Endothelial cell (in vitro differentiated cells): Measurements from ENCODE around the gene ACIN1. TPM values are rescaled to one million over a fixed set of nuclear protein-coding genes. Genes with fewer than 3 reads are reported as not detected.

Experiments used
- DNase-seq: peaks from one replicate; pipeline ENCODE4 v3.0.0; 2021; ENCODE audit warnings: low spot score
- H3K27ac Mint-ChIP-seq: one replicate; pipeline ENCODE4 v1.8.0; 2021; ENCODE audit warnings: mixed read lengths, inconsistent platforms; ENCODE audit not compliant: unreplicated experiment
- H3K27me3 Mint-ChIP-seq: one replicate; pipeline ENCODE4 v1.8.0; 2021; ENCODE audit warnings: mild to moderate bottlenecking, moderate library complexity, mixed read lengths, inconsistent platforms; ENCODE audit not compliant: unreplicated experiment
- H3K36me3 Mint-ChIP-seq: one replicate; pipeline ENCODE4 v1.8.0; 2021; ENCODE audit warnings: mild to moderate bottlenecking, low read depth, mixed read lengths, inconsistent platforms; ENCODE audit not compliant: unreplicated experiment
- H3K4me1 Mint-ChIP-seq: one replicate; pipeline ENCODE4 v1.8.0; 2021; ENCODE audit warnings: mild to moderate bottlenecking, mixed read lengths, inconsistent platforms; ENCODE audit not compliant: unreplicated experiment
- H3K4me3 Mint-ChIP-seq: one replicate; pipeline ENCODE4 v1.8.0; 2021; ENCODE audit warnings: mild to moderate bottlenecking, mixed read lengths, inconsistent platforms; ENCODE audit not compliant: unreplicated experiment
- H3K9me3 Mint-ChIP-seq: one replicate; pipeline ENCODE4 v1.8.0; 2021; ENCODE audit warnings: mixed read lengths, inconsistent platforms; ENCODE audit not compliant: unreplicated experiment
- CTCF ChIP-seq: fragments of 200-600 bp; sonication (generic); IDR thresholded peaks from one replicate; pipeline ENCODE4 v1.5.0; 2021; ENCODE audit warnings: antibody characterized with exemption; ENCODE audit not compliant: unreplicated experiment
- total RNA-seq: library from RNA; stranded (reverse); fragmentation: NEBNext Ultra II Directional; extraction: Animal tissue kit (Norgen Biotek cat#: 25700); gene quantifications from one replicate; pipeline ENCODE4 v1.2.1, GENCODE V29; 2021; ENCODE audit not compliant: unreplicated experiment

Gene ACIN1
- total RNA-seq, 1 donor from 2014 or later, result 226 TPM

- H3K36me3 Mint-ChIP-seq, result peaks cover 3% of the 10 kb centered on the region
Measured at GRCh38 chr14:23140371-23140770, 45.4 kb upstream of the ACIN1 start.

GRCh38 chr14:23139874-23140273 lies 44.9 kb upstream of the ACIN1 start:
- peaks cover 3% of the 10 kb centered on the region for H3K36me3 Mint-ChIP-seq
- H3K27me3 Mint-ChIP-seq, result peaks cover 1% of the 10 kb centered on the region
- peaks cover 4% of the 10 kb centered on the region for H3K4me1 Mint-ChIP-seq
- TF ChIP-seq CTCF, result no peak
- H3K9me3 Mint-ChIP-seq, result no peaks in the 10 kb centered on the region
- peak overlapping the region; percentile 57 for H3K27ac Mint-ChIP-seq
- no peak overlapping the region for H3K4me3 Mint-ChIP-seq
- no peak for DNase-seq

More at GRCh38 chr14:23140371-23140770, 45.4 kb upstream of the ACIN1 start:
- H3K4me1 Mint-ChIP-seq, result peaks cover 4% of the 10 kb centered on the region
- no peak overlapping the region for H3K4me3 Mint-ChIP-seq
- no peak overlapping the region for H3K27ac Mint-ChIP-seq
- H3K9me3 Mint-ChIP-seq, result no peaks in the 10 kb centered on the region
- DNase-seq, result no peak
- peaks cover 1% of the 10 kb centered on the region for H3K27me3 Mint-ChIP-seq
- TF ChIP-seq CTCF, result no peak

GRCh38 chr14:23137813-23138535 lies 43.0 kb upstream of the ACIN1 start:
- Mint-ChIP-seq H3K27me3 (peaks cover 1% of the 10 kb centered on the region), H3K27ac (no peak overlapping the region), H3K4me1 (peaks cover 4% of the 10 kb centered on the region), H3K36me3 (peaks cover 3% of the 10 kb centered on the region), H3K4me3 (no peak overlapping the region), H3K9me3 (no peaks in the 10 kb centered on the region)
- no peak for TF ChIP-seq CTCF
- DNase-seq, result no peak

- no peak for TF ChIP-seq CTCF
- Mint-ChIP-seq H3K36me3 (peaks cover 3% of the 10 kb centered on the region), H3K27ac (peak overlapping the region; percentile 13), H3K27me3 (peaks cover 1% of the 10 kb centered on the region), H3K4me3 (no peak overlapping the region), H3K4me1 (peaks cover 4% of the 10 kb centered on the region), H3K9me3 (no peaks in the 10 kb centered on the region)
- DNase-seq, result no peak
Measured at GRCh38 chr14:23137192-23137812, 42.4 kb upstream of the ACIN1 start.

- peaks cover 4% of the 10 kb centered on the region for H3K4me1 Mint-ChIP-seq
Measured at GRCh38 chr14:23136566-23137133, 41.7 kb upstream of the ACIN1 start.

More at GRCh38 chr14:23136566-23137133, 41.7 kb upstream of the ACIN1 start:
- TF ChIP-seq CTCF, result no peak
- Mint-ChIP-seq H3K4me3 (no peak overlapping the region), H3K9me3 (no peaks in the 10 kb centered on the region), H3K36me3 (peaks cover 3% of the 10 kb centered on the region), H3K27ac (no peak overlapping the region), H3K27me3 (peaks cover 1% of the 10 kb centered on the region)
- DNase-seq, result no peak
